Calu3 (cell line): ENCODE results near the gene ECI1. TPM values are rescaled to one million over a fixed set of nuclear protein-coding genes. Genes with fewer than 3 reads are reported as not detected.

Source experiments
- BruUV-seq: library from RNA; stranded (reverse); fragments of 400-500 nt; replicated peaks from 2 replicates; lab custom pipeline; 2021; lab: Mats Ljungman, UMichigan
- CTCF ChIA-PET: fragments of 300-600 bp; sonication (Branson Sonifier 250); formaldehyde crosslinking; loops from one replicate; lab custom pipeline; 2022; ENCODE audit warnings: antibody characterized with exemption; lab: Charles Lee
- DNase-seq: peaks from one replicate; pipeline ENCODE4 v3.0.0; 2022
- H3K27ac Mint-ChIP-seq: one replicate; pipeline ENCODE4 v1.8.0; 2022; ENCODE audit warnings: mixed read lengths; ENCODE audit not compliant: unreplicated experiment
- H3K27me3 Mint-ChIP-seq: one replicate; pipeline ENCODE4 v1.8.0; 2022; ENCODE audit warnings: mixed read lengths; ENCODE audit not compliant: unreplicated experiment
- H3K36me3 Mint-ChIP-seq: one replicate; pipeline ENCODE4 v1.8.0; 2022; ENCODE audit warnings: mild to moderate bottlenecking, moderate library complexity, mixed read lengths; ENCODE audit not compliant: insufficient read depth, unreplicated experiment
- H3K4me1 Mint-ChIP-seq: one replicate; pipeline ENCODE4 v1.8.0; 2022; ENCODE audit warnings: mild to moderate bottlenecking, low read depth, mixed read lengths; ENCODE audit not compliant: unreplicated experiment
- H3K4me3 Mint-ChIP-seq: one replicate; pipeline ENCODE4 v1.8.0; 2022; ENCODE audit warnings: mild to moderate bottlenecking, low read depth, moderate library complexity, mixed read lengths; ENCODE audit not compliant: unreplicated experiment
- H3K9me3 Mint-ChIP-seq: one replicate; pipeline ENCODE4 v1.8.0; 2022; ENCODE audit warnings: low read depth, mixed read lengths; ENCODE audit not compliant: unreplicated experiment
- intact Hi-C: fragments of 100-400 bp; cut with micrococcal nuclease; formaldehyde crosslinking; loops from one replicate; pipeline ENCODE4 v1.10.0; 2022; ENCODE audit not compliant: unreplicated experiment
- total RNA-seq: library from RNA; stranded (reverse); gene quantifications from 2 replicates; pipeline ENCODE4 v1.2.3, GENCODE V29; 2022
- TF ChIP-seq, protein P1 (sequence below): fragments of 200-600 bp; IDR thresholded peaks from one replicate; pipeline ENCODE4 v1.8.0; 2022; ENCODE audit warnings: antibody characterized with exemption; ENCODE audit not compliant: unreplicated experiment

Gene ECI1
- total RNA-seq, 1 experiment from 2014 or later: 85.7 TPM

DNA sequence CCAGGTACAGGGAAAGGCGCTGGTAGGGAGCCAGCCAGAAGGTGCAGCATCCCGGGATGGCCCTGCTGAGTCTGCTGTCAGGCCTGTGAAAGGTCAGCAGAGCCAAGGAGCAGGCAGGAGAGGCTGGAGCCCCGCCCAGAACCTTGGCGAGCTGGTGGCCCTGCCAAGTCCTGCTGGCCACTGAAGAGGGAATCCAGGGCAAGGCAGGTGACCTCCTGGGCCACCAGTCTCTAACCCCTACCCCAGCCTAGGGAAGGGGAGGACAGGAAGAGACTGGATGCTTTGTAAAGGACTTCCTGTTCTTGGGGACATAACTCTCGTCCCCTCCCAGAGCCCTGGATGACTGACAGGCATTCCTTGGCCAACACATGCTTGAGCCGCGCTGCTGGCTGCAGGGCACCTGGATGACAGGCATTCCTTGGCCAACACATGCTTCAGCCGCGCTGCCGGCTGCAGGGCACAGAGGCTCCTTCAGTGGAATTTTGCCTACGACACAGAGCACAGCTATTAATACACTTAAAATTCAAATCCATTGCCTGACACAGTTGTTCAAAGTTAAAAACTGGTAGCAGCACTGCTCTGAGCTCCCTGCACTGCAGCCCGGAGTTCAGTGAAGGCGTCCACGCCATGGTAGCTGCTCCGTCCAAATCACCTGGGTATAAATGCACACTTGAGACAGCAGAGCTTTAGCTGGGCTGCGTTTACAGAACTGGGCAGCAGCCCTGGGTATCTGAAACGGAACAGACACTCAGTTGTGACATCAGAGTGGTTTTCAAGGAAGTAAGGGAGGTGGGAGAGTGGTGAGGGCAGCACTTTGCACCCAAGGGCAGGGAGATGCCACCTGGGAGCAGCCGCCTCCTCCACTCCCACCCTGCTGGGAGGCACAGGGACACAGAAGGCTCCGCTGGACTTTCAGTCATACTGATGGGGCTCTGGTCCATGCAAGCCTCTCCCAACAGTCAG, 38.7 kb downstream of the ECI1 start:
- peak; percentile 53 for DNase-seq
- Mint-ChIP-seq H3K27me3 (no peaks in the 10 kb centered on the region), H3K4me1 (peaks cover 27% of the 10 kb centered on the region), H3K9me3 (no peaks in the 10 kb centered on the region), H3K4me3 (peak overlapping the region; percentile 78), H3K27ac (peak overlapping the region; percentile 72), H3K36me3 (peaks cover 79% of the 10 kb centered on the region)
- BruUV-seq: TSS peak; percentile 70
- CTCF ChIA-PET: interaction anchor here (1.0 kb wide), 1 partner anchor 18 kb away, joined by 3 read pairs; no protein-coding TSS in a partner anchor
- TF ChIP-seq, protein P1, sequence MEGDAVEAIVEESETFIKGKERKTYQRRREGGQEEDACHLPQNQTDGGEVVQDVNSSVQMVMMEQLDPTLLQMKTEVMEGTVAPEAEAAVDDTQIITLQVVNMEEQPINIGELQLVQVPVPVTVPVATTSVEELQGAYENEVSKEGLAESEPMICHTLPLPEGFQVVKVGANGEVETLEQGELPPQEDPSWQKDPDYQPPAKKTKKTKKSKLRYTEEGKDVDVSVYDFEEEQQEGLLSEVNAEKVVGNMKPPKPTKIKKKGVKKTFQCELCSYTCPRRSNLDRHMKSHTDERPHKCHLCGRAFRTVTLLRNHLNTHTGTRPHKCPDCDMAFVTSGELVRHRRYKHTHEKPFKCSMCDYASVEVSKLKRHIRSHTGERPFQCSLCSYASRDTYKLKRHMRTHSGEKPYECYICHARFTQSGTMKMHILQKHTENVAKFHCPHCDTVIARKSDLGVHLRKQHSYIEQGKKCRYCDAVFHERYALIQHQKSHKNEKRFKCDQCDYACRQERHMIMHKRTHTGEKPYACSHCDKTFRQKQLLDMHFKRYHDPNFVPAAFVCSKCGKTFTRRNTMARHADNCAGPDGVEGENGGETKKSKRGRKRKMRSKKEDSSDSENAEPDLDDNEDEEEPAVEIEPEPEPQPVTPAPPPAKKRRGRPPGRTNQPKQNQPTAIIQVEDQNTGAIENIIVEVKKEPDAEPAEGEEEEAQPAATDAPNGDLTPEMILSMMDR: no peak
- intact Hi-C loops: no loop called here

DNA sequence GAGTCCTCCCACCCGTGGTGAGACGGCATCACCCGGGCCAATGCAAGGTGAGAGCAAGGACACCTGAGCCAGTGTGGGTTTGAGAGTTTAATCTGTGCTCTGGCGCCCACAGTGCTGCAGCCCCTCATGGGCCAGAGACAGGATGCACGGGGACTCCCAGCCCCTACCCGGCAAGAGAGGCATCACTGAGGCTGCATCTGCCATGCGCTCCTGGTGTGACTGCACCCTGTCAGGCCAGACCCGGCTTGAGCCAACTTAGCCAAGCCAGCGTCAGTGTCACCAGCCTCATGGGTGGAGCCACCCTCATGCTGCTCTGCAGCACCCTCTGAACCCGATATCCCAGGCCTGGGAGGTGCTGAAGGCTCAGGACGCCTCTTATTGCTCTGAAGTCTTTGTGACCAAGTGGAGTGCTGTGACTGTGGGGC, 39.5 kb downstream of the ECI1 start:
- H3K4me3 Mint-ChIP-seq: peak overlapping the region; percentile 78
- peaks cover 86% of the 10 kb centered on the region for H3K36me3 Mint-ChIP-seq
- CTCF ChIA-PET: interaction anchor here (0.7 to 1.0 kb wide), 2 partner anchors 17 to 249 kb away, joined by 3 read pairs; no protein-coding TSS in a partner anchor
- no peak for DNase-seq
- H3K9me3 Mint-ChIP-seq: no peaks in the 10 kb centered on the region
- H3K4me1 Mint-ChIP-seq: peaks cover 33% of the 10 kb centered on the region
- H3K27me3 Mint-ChIP-seq: no peaks in the 10 kb centered on the region
- H3K27ac Mint-ChIP-seq: peak overlapping the region; percentile 72
- no TSS peak for BruUV-seq
- intact Hi-C loops: no loop called here
- TF ChIP-seq, protein P1: no peak

DNA sequence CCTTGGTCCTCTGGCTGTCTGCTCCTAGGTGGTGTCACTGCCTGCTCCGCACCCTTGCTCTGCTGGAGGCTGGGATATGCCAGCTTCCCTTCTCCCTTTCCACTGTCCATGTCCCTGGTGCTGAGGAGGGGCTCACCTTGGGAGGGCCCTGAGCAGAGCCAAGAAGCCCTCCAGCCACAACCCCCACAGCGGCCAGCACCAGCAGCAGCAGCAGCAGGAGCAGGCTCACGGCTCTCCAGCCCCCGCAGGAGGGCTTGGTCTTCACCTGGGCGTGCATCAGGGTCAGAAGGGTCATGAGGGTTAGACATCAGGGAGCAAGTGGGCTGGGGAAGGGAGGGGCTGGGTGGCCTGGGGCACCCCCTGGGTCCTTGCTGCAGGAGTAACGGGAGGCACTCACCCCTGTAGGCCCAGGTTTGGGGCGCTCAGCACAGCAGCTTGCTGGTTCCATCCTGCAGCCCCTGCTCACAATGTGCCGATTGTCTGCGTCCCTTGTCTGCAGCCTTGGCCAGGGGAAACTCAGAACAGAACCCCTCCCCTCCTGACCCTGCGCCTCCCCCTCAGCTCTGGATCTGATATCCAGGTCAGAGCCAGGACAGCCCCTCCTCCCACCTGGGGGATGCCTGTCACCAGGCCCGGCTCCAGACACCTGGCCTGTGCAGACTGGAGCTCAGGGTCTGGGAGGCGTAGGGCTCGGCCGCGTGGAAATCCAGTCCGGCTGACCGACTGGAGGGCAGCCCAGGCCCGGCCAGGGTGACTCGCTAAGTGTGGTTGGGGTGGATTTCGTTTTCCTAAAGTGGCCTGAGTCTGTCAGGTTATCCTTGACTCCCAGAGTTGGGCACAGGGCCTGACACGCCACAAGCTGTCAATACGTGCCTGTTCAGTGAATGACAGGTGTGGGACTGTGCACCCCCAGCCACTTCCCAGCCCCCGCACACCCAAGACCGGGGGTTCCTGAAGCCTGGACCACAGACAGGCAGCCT, 40.7 kb downstream of the ECI1 start, which contains the start of gene BRICD5:
TSS of gene BRICD5 (minus strand) at position 478 of the 980 bp plus-strand sequence. CDS start at position 448, 30 bp downstream.
- Mint-ChIP-seq H3K9me3 (no peaks in the 10 kb centered on the region), H3K4me1 (peaks cover 42% of the 10 kb centered on the region), H3K36me3 (peaks cover 89% of the 10 kb centered on the region), H3K27ac (peak within 1 kb of the TSS; percentile 72), H3K4me3 (peak within 1 kb of the TSS; percentile 78), H3K27me3 (no peaks in the 10 kb centered on the region)
- TF ChIP-seq, protein P1: no peak
- CTCF ChIA-PET: no interaction called here
- no TSS peak for BruUV-seq
- intact Hi-C loops: no loop called here
- DNase-seq: no peak

DNA sequence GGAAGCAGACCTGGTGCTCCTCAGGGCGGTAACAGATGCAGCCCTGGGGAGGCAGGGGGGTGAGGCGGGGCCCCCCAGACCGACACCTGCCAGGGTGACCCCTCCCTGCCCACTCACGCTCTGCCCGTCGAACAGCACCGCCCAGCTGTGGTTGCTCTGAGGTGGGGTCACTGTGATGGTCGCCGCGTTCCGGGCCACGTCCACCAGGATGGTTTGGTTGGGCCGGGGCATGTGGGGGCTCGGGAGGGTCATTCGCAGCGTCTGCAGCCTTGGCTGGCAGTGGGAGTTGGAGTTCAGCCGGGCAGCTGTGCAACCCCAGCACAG, 41.4 kb downstream of the ECI1 start:
- H3K27ac Mint-ChIP-seq: no peak overlapping the region
- TF ChIP-seq, protein P1: no peak
- H3K4me3 Mint-ChIP-seq: no peak overlapping the region
- CTCF ChIA-PET: no interaction called here
- intact Hi-C loops: no loop called here
- no peak for DNase-seq
- H3K27me3 Mint-ChIP-seq: no peaks in the 10 kb centered on the region
- peaks cover 42% of the 10 kb centered on the region for H3K4me1 Mint-ChIP-seq
- BruUV-seq: no TSS peak
- no peaks in the 10 kb centered on the region for H3K9me3 Mint-ChIP-seq
- peaks cover 89% of the 10 kb centered on the region for H3K36me3 Mint-ChIP-seq
